IMR-90 (cell line): ENCODE results near the gene SERPINA5. TPM values are rescaled to one million over a fixed set of nuclear protein-coding genes. Genes with fewer than 3 reads are reported as not detected.

Experiments used
- ATAC-seq: fragments of 200-7000 bp; cut with Tn5 transposase; 2 replicates; pipeline ENCODE4 v1.9.1; 2020; ENCODE audit warnings: low read depth, mild to moderate bottlenecking, moderate library complexity
- BruUV-seq: library from RNA; stranded (reverse); fragments of 400-500 nt; replicated peaks from 2 replicates; lab custom pipeline; 2021; lab: Mats Ljungman, UMichigan
- CTCF ChIA-PET: fragments of 300-600 bp; formaldehyde crosslinking; extraction: SDS; loops from one replicate; lab custom pipeline; 2021; ENCODE audit warnings: antibody characterized with exemption; lab: Yijun Ruan, JAX
- POLR2A ChIA-PET: fragments of 300-600 bp; sonication (Branson Sonifier 250); formaldehyde crosslinking; loops from one replicate; lab custom pipeline; 2022; ENCODE audit warnings: antibody characterized with exemption; ENCODE audit not compliant: unreplicated experiment; lab: Charles Lee
- DNase-seq: peaks from one replicate; pipeline ENCODE4 v3.0.0; 2013
- H2AFZ ChIP-seq: replicated peaks from 2 replicates; pipeline ENCODE3; 2013; ENCODE audit warnings: low read length, mild to moderate bottlenecking; ENCODE audit not compliant: poor library complexity
- H2AK5ac ChIP-seq: 2 replicates; pipeline ENCODE4 v1.6.1; 2013; ENCODE audit warnings: low read depth, low read length, inconsistent platforms
- H2AK9ac ChIP-seq: replicated peaks from 2 replicates; pipeline ENCODE3; 2013; ENCODE audit warnings: mild to moderate bottlenecking, low read depth, low read length, moderate library complexity; ENCODE audit not compliant: poor library complexity
- H2BK120ac ChIP-seq: 2 replicates; pipeline ENCODE4 v1.6.1; 2013; ENCODE audit warnings: low read depth, low read length, inconsistent platforms
- H2BK15ac ChIP-seq: 3 replicates; pipeline ENCODE4 v1.6.1; 2013; ENCODE audit warnings: low read depth, low read length, inconsistent platforms
- H2BK20ac ChIP-seq: 2 replicates; pipeline ENCODE4 v1.6.1; 2013; ENCODE audit warnings: low read depth, mild to moderate bottlenecking, inconsistent platforms, low read length, moderate library complexity
- H2BK5ac ChIP-seq: 2 replicates; pipeline ENCODE4 v1.6.1; 2013; ENCODE audit warnings: mild to moderate bottlenecking, low read depth, low read length, inconsistent platforms; ENCODE audit not compliant: poor library complexity, severe bottlenecking
- H3K14ac ChIP-seq: replicated peaks from 2 replicates; pipeline ENCODE4 v1.6.1; 2013; ENCODE audit warnings: low read depth, low read length, inconsistent platforms
- H3K18ac ChIP-seq: 2 replicates; pipeline ENCODE4 v1.6.1; 2013; ENCODE audit warnings: low read depth, low read length, control low read depth
- H3K23ac ChIP-seq: 2 replicates; pipeline ENCODE4 v1.6.1; 2013; ENCODE audit warnings: low read depth, low read length, inconsistent platforms
- H3K27ac ChIP-seq: 2 replicates; pipeline ENCODE4 v1.5.1; 2013; ENCODE audit warnings: mild to moderate bottlenecking, control low read depth, low read length; ENCODE audit not compliant: insufficient read depth
- H3K27me3 ChIP-seq: 2 replicates; pipeline ENCODE4 v1.6.1; 2013; ENCODE audit warnings: low read length; ENCODE audit not compliant: control insufficient read depth, insufficient read depth
- H3K36me3 ChIP-seq: 2 replicates; pipeline ENCODE4 v1.6.1; 2013; ENCODE audit warnings: low read length, mixed read lengths; ENCODE audit not compliant: control insufficient read depth, insufficient read depth
- H3K4ac ChIP-seq: 2 replicates; pipeline ENCODE4 v1.6.1; 2013; ENCODE audit warnings: low read depth, low read length, inconsistent platforms
- H3K4me1 ChIP-seq: 2 replicates; pipeline ENCODE4 v1.6.1; 2013; ENCODE audit warnings: low read length, mixed read lengths; ENCODE audit not compliant: control insufficient read depth, insufficient read depth
- H3K4me2 ChIP-seq: 2 replicates; pipeline ENCODE4 v1.6.1; 2013; ENCODE audit warnings: low read depth, mild to moderate bottlenecking, control low read depth, low read length, moderate library complexity
- H3K4me3 ChIP-seq: 2 replicates; pipeline ENCODE4 v1.5.1; 2013; ENCODE audit warnings: low read depth, mild to moderate bottlenecking, control low read depth, low read length, moderate library complexity; ENCODE audit not compliant: insufficient read depth
- H3K56ac ChIP-seq: 2 replicates; pipeline ENCODE4 v1.6.1; 2013; ENCODE audit warnings: low read length, inconsistent platforms; ENCODE audit not compliant: insufficient read depth; ENCODE audit errors: extremely low read depth
- H3K79me1 ChIP-seq, 2 experiments: 2 replicates each; pipeline ENCODE4 v1.6.1; 2013; ENCODE audit warnings: low read length in 2 of 2, inconsistent platforms in 1 of 2, low read depth in 1 of 2
- H3K9ac ChIP-seq: 2 replicates; pipeline ENCODE4 v1.6.1; 2013; ENCODE audit warnings: low read depth, low read length, control low read depth
- H3K9me1 ChIP-seq: 2 replicates; pipeline ENCODE4 v1.6.1; 2013; ENCODE audit warnings: low read length, inconsistent platforms; ENCODE audit not compliant: insufficient read depth
- H3K9me3 ChIP-seq: 2 replicates; pipeline ENCODE4 v1.6.1; 2013; ENCODE audit warnings: low read length; ENCODE audit not compliant: control insufficient read depth, insufficient read depth
- H4K20me1 ChIP-seq: 2 replicates; pipeline ENCODE4 v1.6.1; 2013; ENCODE audit warnings: low read length, inconsistent platforms; ENCODE audit not compliant: insufficient read depth
- H4K5ac ChIP-seq: 2 replicates; pipeline ENCODE4 v1.6.1; 2013; ENCODE audit warnings: mild to moderate bottlenecking, low read depth, low read length, control low read depth
- H4K8ac ChIP-seq, 2 experiments: 2 replicates each; pipeline ENCODE4 v1.6.1; 2013; ENCODE audit warnings: low read depth in 2 of 2, low read length in 2 of 2, control low read depth in 1 of 2, inconsistent platforms in 1 of 2
- H4K91ac ChIP-seq: 2 replicates; pipeline ENCODE4 v1.6.1; 2013; ENCODE audit warnings: low read depth, low read length, inconsistent platforms; ENCODE audit not compliant: insufficient read depth
- BHLHE40 ChIP-seq: fragments of 150-350 bp; IDR thresholded peaks from 2 replicates; pipeline ENCODE4 v1.6.1; 2016; ENCODE audit warnings: mild to moderate bottlenecking, low read depth, low read length
- CEBPB ChIP-seq: IDR thresholded peaks from 2 replicates; pipeline ENCODE4 v1.6.1; 2012; ENCODE audit warnings: low read depth, low read length, improper control_type of control experiment
- CHD1 ChIP-seq: IDR thresholded peaks from 2 replicates; pipeline ENCODE4 v1.6.1; 2012; ENCODE audit warnings: low read depth, low read length, improper control_type of control experiment
- FOS ChIP-seq: fragments of 150-350 bp; IDR thresholded peaks from 2 replicates; pipeline ENCODE4 v1.6.1; 2016; ENCODE audit warnings: low read depth, low read length
- MAFK ChIP-seq: IDR thresholded peaks from 2 replicates; pipeline ENCODE4 v1.6.1; 2012; ENCODE audit warnings: low read depth, low read length, improper control_type of control experiment
- MAZ ChIP-seq: IDR thresholded peaks from 2 replicates; pipeline ENCODE4 v1.6.1; 2012; ENCODE audit warnings: low read depth, mild to moderate bottlenecking, low read length, improper control_type of control experiment, moderate library complexity, borderline replicate concordance
- MXI1 ChIP-seq: IDR thresholded peaks from 2 replicates; pipeline ENCODE4 v1.6.1; 2012; ENCODE audit warnings: low read depth, mild to moderate bottlenecking, low read length, moderate library complexity, borderline replicate concordance
- NFE2L2 ChIP-seq: fragments of 150-350 bp; IDR thresholded peaks from 2 replicates; pipeline ENCODE4 v1.6.1; 2016; ENCODE audit warnings: low read depth, mild to moderate bottlenecking, low read length
- POLR2A ChIP-seq: IDR thresholded peaks from 2 replicates; pipeline ENCODE4 v1.6.1; 2012; ENCODE audit warnings: mild to moderate bottlenecking, low read depth, low read length
- RCOR1 ChIP-seq: IDR thresholded peaks from 2 replicates; pipeline ENCODE4 v1.6.1; 2012; ENCODE audit warnings: mild to moderate bottlenecking, low read length, improper control_type of control experiment; ENCODE audit not compliant: insufficient replicate concordance
- RFX5 ChIP-seq: IDR thresholded peaks from 2 replicates; pipeline ENCODE4 v1.8.0; 2012; ENCODE audit warnings: low read depth, mild to moderate bottlenecking, low read length, moderate library complexity
- SMC3 ChIP-seq: fragments of 150-350 bp; IDR thresholded peaks from 2 replicates; pipeline ENCODE4 v1.6.1; 2016; ENCODE audit warnings: low read depth, mild to moderate bottlenecking, antibody characterized with exemption, low read length, moderate library complexity
- WGBS, 2 experiments: methylation state at CpG; one replicate each; pipeline versions ENCODE4 v1.1.5 to v1.1.7; 2013; ENCODE audit warnings: missing lambda C conversion rate in 2 of 2; ENCODE audit not compliant: insufficient read length in 1 of 2; ENCODE audit errors: extremely low coverage in 2 of 2; 5-methylcytosine and 5-hydroxymethylcytosine counted together
- dilution Hi-C: fragments of 300-500 bp; cut with HindIII; formaldehyde crosslinking; loops from one replicate; pipeline ENCODE4 v1.14.3; 2018; ENCODE audit warnings: low sequenced_read_pairs; ENCODE audit not compliant: unreplicated experiment
- in situ Hi-C: fragments of 300-500 bp; cut with MboI; formaldehyde crosslinking; loops from 3 replicates; pipeline ENCODE4 v1.14.3; 2019; ENCODE audit warnings: low sequenced_read_pairs, inconsistent platforms, mixed read lengths
- intact Hi-C: fragments of 100-400 bp; cut with micrococcal nuclease; formaldehyde crosslinking; loops from 2 replicates; pipeline ENCODE4 v1.10.0; 2022
- polyA plus RNA-seq, 3 experiments: library from polyadenylated mRNA; depleted of rRNA; stranded (reverse); fragments of >200 nt; gene quantifications; 2 replicates each; pipeline ENCODE4 v1.2.3, GENCODE V29; 2012; ENCODE audit warnings: low replicate concordance in 1 of 3
- total RNA-seq: library from RNA; depleted of rRNA; stranded (reverse); fragments of >200 nt; gene quantifications from 2 replicates; pipeline ENCODE4 v1.2.3, GENCODE V29; 2012
- TF ChIP-seq, protein P1 (sequence below): fragments of 150-350 bp; IDR thresholded peaks from 2 replicates; pipeline ENCODE4 v1.6.1; 2017; ENCODE audit warnings: mild to moderate bottlenecking, antibody characterized with exemption, low read length, low read depth
- TF ChIP-seq, protein P2 (sequence below): fragments of 150-350 bp; IDR thresholded peaks from 2 replicates; pipeline ENCODE4 v1.6.1; 2016; ENCODE audit warnings: low read depth, mild to moderate bottlenecking, low read length, moderate library complexity, borderline replicate concordance
- TF ChIP-seq, protein P3 (sequence below): conservative IDR thresholded peaks from 2 replicates; pipeline ENCODE4 v1.5.1; 2012; ENCODE audit warnings: mild to moderate bottlenecking, low read depth, low read length, improper control_type of control experiment

The SERPINA5 gene
- total and polyA plus RNA-seq, 2 of the 4 experiments (the other 2 are of a cell fraction) = not detected

DNA sequence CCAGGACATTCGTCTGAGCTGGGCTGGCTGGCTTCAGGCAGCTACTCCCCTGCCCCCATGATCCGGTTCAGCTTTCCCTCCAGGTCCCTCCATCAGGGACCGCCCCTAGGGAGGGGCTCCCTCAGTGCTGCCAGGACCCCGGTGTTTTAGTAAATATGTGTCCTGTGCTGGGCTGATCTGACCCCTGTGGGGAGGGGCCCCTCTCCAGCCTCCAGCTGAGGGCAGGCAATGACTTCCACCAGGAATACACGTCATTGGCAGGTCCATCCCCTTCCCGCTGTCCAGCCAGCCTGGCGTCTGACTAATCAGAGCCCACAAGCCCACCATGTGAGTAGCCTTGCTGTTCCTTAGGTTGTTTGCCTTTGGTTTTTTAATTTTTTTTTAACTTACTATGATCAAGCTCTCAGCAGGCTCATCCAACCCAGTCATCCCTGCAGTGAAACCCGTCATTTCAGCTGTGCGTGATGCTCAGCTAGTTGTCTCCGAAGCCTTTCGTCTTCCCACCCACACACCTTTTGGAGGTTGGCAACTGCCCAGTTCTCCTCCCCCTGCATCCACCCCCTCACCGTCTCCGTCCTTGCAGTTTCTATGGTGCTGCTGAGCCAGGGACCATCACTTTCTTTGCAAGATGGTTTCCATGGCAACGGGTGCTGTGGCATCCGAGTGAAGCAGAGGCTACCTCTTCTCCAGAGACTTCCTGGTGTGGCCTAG is 35.9 kb upstream of the SERPINA5 start:
- no peak overlapping the region for H2AK9ac ChIP-seq
- CTCF ChIA-PET = no interaction called here
- no peak overlapping the region for H2BK20ac ChIP-seq
- no peaks in the 10 kb centered on the region for H3K36me3 ChIP-seq
- DNase-seq (no peak), ATAC-seq (no peak)
- no peak overlapping the region for H3K23ac ChIP-seq
- H3K14ac ChIP-seq = no peak overlapping the region
- H3K56ac ChIP-seq = no peak overlapping the region
- H2BK5ac ChIP-seq = no peak overlapping the region
- H3K4me2 ChIP-seq = no peak overlapping the region
- H3K18ac ChIP-seq = no peak overlapping the region
- H3K4me3 ChIP-seq = no peak overlapping the region
- 72% methylated on average over 5 of the region's 15 CpGs; no CpG with 5 or more reads in 1 of the 2 experiments for WGBS, 2 experiments
- no peak overlapping the region for H2BK15ac ChIP-seq
- no TSS peak for BruUV-seq
- no peak overlapping the region for H2AFZ ChIP-seq
- no peak overlapping the region for H4K91ac ChIP-seq
- no peak overlapping the region for H2AK5ac ChIP-seq
- H3K79me1 ChIP-seq = no peaks in the 10 kb centered on the region
- H4K20me1 ChIP-seq = no peaks in the 10 kb centered on the region
- dilution Hi-C loops (no loop called here), in situ Hi-C loops (no loop called here), intact Hi-C loops (no loop called here)
- H3K27ac ChIP-seq = no peak overlapping the region
- POLR2A ChIA-PET = no interaction called here
- no peak overlapping the region for H3K4ac ChIP-seq
- no peak overlapping the region for H2BK120ac ChIP-seq
- H3K4me1 ChIP-seq = no peaks in the 10 kb centered on the region
- no peak for TF ChIP-seq MXI1
- TF ChIP-seq CEBPB = no peak
- TF ChIP-seq MAFK = no peak
- TF ChIP-seq, protein P1, sequence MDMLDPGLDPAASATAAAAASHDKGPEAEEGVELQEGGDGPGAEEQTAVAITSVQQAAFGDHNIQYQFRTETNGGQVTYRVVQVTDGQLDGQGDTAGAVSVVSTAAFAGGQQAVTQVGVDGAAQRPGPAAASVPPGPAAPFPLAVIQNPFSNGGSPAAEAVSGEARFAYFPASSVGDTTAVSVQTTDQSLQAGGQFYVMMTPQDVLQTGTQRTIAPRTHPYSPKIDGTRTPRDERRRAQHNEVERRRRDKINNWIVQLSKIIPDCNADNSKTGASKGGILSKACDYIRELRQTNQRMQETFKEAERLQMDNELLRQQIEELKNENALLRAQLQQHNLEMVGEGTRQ = no peak
- TF ChIP-seq CHD1 = no peak
- TF ChIP-seq, protein P2, sequence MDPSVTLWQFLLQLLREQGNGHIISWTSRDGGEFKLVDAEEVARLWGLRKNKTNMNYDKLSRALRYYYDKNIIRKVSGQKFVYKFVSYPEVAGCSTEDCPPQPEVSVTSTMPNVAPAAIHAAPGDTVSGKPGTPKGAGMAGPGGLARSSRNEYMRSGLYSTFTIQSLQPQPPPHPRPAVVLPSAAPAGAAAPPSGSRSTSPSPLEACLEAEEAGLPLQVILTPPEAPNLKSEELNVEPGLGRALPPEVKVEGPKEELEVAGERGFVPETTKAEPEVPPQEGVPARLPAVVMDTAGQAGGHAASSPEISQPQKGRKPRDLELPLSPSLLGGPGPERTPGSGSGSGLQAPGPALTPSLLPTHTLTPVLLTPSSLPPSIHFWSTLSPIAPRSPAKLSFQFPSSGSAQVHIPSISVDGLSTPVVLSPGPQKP = no peak
- no peak for TF ChIP-seq RFX5
- TF ChIP-seq MAZ = no peak
- TF ChIP-seq, protein P3, sequence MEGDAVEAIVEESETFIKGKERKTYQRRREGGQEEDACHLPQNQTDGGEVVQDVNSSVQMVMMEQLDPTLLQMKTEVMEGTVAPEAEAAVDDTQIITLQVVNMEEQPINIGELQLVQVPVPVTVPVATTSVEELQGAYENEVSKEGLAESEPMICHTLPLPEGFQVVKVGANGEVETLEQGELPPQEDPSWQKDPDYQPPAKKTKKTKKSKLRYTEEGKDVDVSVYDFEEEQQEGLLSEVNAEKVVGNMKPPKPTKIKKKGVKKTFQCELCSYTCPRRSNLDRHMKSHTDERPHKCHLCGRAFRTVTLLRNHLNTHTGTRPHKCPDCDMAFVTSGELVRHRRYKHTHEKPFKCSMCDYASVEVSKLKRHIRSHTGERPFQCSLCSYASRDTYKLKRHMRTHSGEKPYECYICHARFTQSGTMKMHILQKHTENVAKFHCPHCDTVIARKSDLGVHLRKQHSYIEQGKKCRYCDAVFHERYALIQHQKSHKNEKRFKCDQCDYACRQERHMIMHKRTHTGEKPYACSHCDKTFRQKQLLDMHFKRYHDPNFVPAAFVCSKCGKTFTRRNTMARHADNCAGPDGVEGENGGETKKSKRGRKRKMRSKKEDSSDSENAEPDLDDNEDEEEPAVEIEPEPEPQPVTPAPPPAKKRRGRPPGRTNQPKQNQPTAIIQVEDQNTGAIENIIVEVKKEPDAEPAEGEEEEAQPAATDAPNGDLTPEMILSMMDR = no peak
- TF ChIP-seq FOS = no peak
- no peak for TF ChIP-seq BHLHE40
- no peak for TF ChIP-seq NFE2L2
- TF ChIP-seq POLR2A = no peak
- TF ChIP-seq RCOR1 = no peak
- no peak for TF ChIP-seq SMC3
- 0 out of 2 replicates have a peak, but pooled peaks cover 4% of the 10 kb centered on the region for H3K9me3 ChIP-seq
- no peak overlapping the region for H4K5ac ChIP-seq
- no peaks in the 10 kb centered on the region for H3K27me3 ChIP-seq
- H3K9me1 ChIP-seq = no peaks in the 10 kb centered on the region
- H3K9ac ChIP-seq = no peak overlapping the region
- H4K8ac ChIP-seq = no peak overlapping the region
